ENCODE measurements around the gene HORMAD2. TPM values are rescaled to one million over a fixed set of nuclear protein-coding genes. Genes with fewer than 3 reads are reported as not detected.

HORMAD2 gene
- total RNA-seq, 3 donors from 2014 or later: not detected

- TF ChIP-seq POLR2AphosphoS5 (IDR thresholded peaks at IDR 0.05) (no peak), CTCF (IDR thresholded peaks at IDR 0.05) (no peak), POLR2A (IDR thresholded peaks at IDR 0.05) (no peak)
- Histone ChIP-seq H3K4me1 (no peaks in the 10 kb centered on the region), H3K4me3 (no peak overlapping the region), H3K36me3 (no peaks in the 10 kb centered on the region), H3K27me3 (no peaks in the 10 kb centered on the region), H3K9me3 (no peaks in the 10 kb centered on the region), H3K27ac (peak overlapping the region in 1 of 2 donors; percentile 81)
- DNase-seq (ENCODE audit: low spot score in 2 of 2): no peak
- intact Hi-C loops (cut with DNase I; ENCODE audit: low total_unique reads): no loop called here
Observed at GRCh38 chr22:30043161-30043560, 37.1 kb upstream of the HORMAD2 start.

GRCh38 chr22:30044369-30044768 lies 35.9 kb upstream of the HORMAD2 start:
- Histone ChIP-seq H3K27me3 (no peaks in the 10 kb centered on the region), H3K4me3 (no peak overlapping the region), H3K36me3 (no peaks in the 10 kb centered on the region), H3K9me3 (no peaks in the 10 kb centered on the region), H3K4me1 (no peaks in the 10 kb centered on the region), H3K27ac (peak overlapping the region; percentile 81 to 82)
- peak in 1 of 2 donors; percentile 53 for DNase-seq (ENCODE audit: low spot score in 2 of 2)
- intact Hi-C loops (cut with DNase I; ENCODE audit: low total_unique reads): no loop called here
- no peak for TF ChIP-seq CTCF (IDR thresholded peaks at IDR 0.05)
- no peak for TF ChIP-seq POLR2A (IDR thresholded peaks at IDR 0.05)
- peak in 1 of 3 donors; percentile 62 for TF ChIP-seq POLR2AphosphoS5 (IDR thresholded peaks at IDR 0.05)

- H3K9me3 ChIP-seq: no peaks in the 10 kb centered on the region
- TF ChIP-seq CTCF (IDR thresholded peaks at IDR 0.05) (no peak), POLR2A (IDR thresholded peaks at IDR 0.05) (no peak), POLR2AphosphoS5 (IDR thresholded peaks at IDR 0.05) (no peak)
- H3K27me3 ChIP-seq: no peaks in the 10 kb centered on the region
- intact Hi-C loops (cut with DNase I; ENCODE audit: low total_unique reads): no loop called here
- peak overlapping the region; percentile 81 to 82 for H3K27ac ChIP-seq
- no peaks in the 10 kb centered on the region for H3K36me3 ChIP-seq
- DNase-seq (ENCODE audit: low spot score in 2 of 2): no peak
- no peak overlapping the region for H3K4me3 ChIP-seq
- H3K4me1 ChIP-seq: no peaks in the 10 kb centered on the region
Observed at GRCh38 chr22:30044881-30045493, 35.3 kb upstream of the HORMAD2 start.

- intact Hi-C loops (cut with DNase I; ENCODE audit: low total_unique reads): no loop called here
- Histone ChIP-seq H3K4me3 (no peak overlapping the region), H3K4me1 (no peaks in the 10 kb centered on the region), H3K36me3 (no peaks in the 10 kb centered on the region), H3K9me3 (no peaks in the 10 kb centered on the region), H3K27me3 (no peaks in the 10 kb centered on the region), H3K27ac (peak overlapping the region; percentile 81 to 82)
- TF ChIP-seq POLR2A (IDR thresholded peaks at IDR 0.05) (no peak), POLR2AphosphoS5 (IDR thresholded peaks at IDR 0.05) (no peak), CTCF (IDR thresholded peaks at IDR 0.05) (no peak)
- DNase-seq (ENCODE audit: low spot score in 2 of 2): no peak
Observed at GRCh38 chr22:30045494-30045887, 34.8 kb upstream of the HORMAD2 start.

- Histone ChIP-seq H3K4me1 (no peaks in the 10 kb centered on the region), H3K4me3 (no peak overlapping the region), H3K27ac (peak overlapping the region; percentile 19 to 81), H3K9me3 (no peaks in the 10 kb centered on the region), H3K36me3 (no peaks in the 10 kb centered on the region), H3K27me3 (no peaks in the 10 kb centered on the region)
- intact Hi-C loops (cut with DNase I; ENCODE audit: low total_unique reads): no loop called here
- DNase-seq (ENCODE audit: low spot score in 2 of 2): no peak
- no peak for TF ChIP-seq POLR2AphosphoS5 (IDR thresholded peaks at IDR 0.05)
- TF ChIP-seq CTCF (IDR thresholded peaks at IDR 0.05): no peak
- no peak for TF ChIP-seq POLR2A (IDR thresholded peaks at IDR 0.05)
Observed at GRCh38 chr22:30045901-30046715, 34.2 kb upstream of the HORMAD2 start.
